Chondrocyte (in vitro differentiated cells): ENCODE results near the gene SLC25A45. TPM values are rescaled to one million over a fixed set of nuclear protein-coding genes. Genes with fewer than 3 reads are reported as not detected.
A peak's percentile ranks its signal among the peaks of the same experiment; 100 is the strongest.

Experiments
- DNase-seq: peaks from one replicate; pipeline ENCODE4 v3.0.0; 2021; ENCODE audit warnings: mixed read lengths, low spot score
- H3K27ac Mint-ChIP-seq: one replicate; pipeline ENCODE4 v1.8.0; 2021; ENCODE audit warnings: mild to moderate bottlenecking, moderate library complexity, mixed read lengths; ENCODE audit not compliant: unreplicated experiment
- H3K27me3 Mint-ChIP-seq: 2 replicates; pipeline ENCODE4 v1.8.0; 2021; ENCODE audit warnings: low read depth, mixed read lengths
- H3K36me3 Mint-ChIP-seq: 2 replicates; pipeline ENCODE4 v1.8.0; 2021; ENCODE audit warnings: low read depth, mixed read lengths
- H3K4me1 Mint-ChIP-seq: 2 replicates; pipeline ENCODE4 v1.8.0; 2021; ENCODE audit warnings: low read depth, mild to moderate bottlenecking, mixed read lengths
- H3K4me3 Mint-ChIP-seq: one replicate; pipeline ENCODE4 v1.8.0; 2021; ENCODE audit warnings: mild to moderate bottlenecking, moderate library complexity, mixed read lengths; ENCODE audit not compliant: unreplicated experiment
- H3K9me3 Mint-ChIP-seq: 2 replicates; pipeline ENCODE4 v1.8.0; 2021; ENCODE audit warnings: low read depth, mixed read lengths
- total RNA-seq: library from RNA; stranded (reverse); gene quantifications from 3 replicates; pipeline ENCODE4 v1.2.1, GENCODE V29; 2021
- TF ChIP-seq, protein P1 (sequence below): fragments of 200-600 bp; sonication (generic); IDR thresholded peaks from 2 replicates; pipeline ENCODE4 v1.5.0; 2021; ENCODE audit warnings: antibody characterized with exemption, mild to moderate bottlenecking, moderate library complexity

SLC25A45 gene
- total RNA-seq, 1 donor from 2014 or later = 11.7 TPM

DNA sequence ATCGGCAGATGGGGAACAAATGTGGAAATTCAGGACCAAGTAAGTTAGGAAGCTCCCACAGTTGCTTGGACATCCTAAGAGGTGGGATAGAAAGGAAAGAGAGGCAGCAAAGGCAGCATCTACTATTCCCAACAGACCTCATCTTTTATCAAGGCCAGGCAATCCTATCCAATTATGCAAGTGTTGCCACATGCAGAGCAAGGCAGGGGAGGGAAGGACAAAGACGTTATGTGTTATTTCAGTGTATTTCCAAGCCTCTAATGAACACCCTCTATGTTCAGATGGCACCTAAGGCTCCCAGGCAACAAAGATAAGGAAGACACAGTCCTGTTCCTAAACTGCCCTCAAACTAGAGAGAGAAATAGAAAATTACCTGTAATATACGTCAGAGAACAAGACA, 18.7 kb downstream of the SLC25A45 start:
- Mint-ChIP-seq H3K4me3 (no peak overlapping the region), H3K27me3 (no peaks in the 10 kb centered on the region), H3K4me1 (no peaks in the 10 kb centered on the region), H3K9me3 (no peaks in the 10 kb centered on the region), H3K36me3 (no peaks in the 10 kb centered on the region), H3K27ac (no peak overlapping the region)
- TF ChIP-seq, protein P1, sequence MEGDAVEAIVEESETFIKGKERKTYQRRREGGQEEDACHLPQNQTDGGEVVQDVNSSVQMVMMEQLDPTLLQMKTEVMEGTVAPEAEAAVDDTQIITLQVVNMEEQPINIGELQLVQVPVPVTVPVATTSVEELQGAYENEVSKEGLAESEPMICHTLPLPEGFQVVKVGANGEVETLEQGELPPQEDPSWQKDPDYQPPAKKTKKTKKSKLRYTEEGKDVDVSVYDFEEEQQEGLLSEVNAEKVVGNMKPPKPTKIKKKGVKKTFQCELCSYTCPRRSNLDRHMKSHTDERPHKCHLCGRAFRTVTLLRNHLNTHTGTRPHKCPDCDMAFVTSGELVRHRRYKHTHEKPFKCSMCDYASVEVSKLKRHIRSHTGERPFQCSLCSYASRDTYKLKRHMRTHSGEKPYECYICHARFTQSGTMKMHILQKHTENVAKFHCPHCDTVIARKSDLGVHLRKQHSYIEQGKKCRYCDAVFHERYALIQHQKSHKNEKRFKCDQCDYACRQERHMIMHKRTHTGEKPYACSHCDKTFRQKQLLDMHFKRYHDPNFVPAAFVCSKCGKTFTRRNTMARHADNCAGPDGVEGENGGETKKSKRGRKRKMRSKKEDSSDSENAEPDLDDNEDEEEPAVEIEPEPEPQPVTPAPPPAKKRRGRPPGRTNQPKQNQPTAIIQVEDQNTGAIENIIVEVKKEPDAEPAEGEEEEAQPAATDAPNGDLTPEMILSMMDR = no peak
- no peak for DNase-seq

DNA sequence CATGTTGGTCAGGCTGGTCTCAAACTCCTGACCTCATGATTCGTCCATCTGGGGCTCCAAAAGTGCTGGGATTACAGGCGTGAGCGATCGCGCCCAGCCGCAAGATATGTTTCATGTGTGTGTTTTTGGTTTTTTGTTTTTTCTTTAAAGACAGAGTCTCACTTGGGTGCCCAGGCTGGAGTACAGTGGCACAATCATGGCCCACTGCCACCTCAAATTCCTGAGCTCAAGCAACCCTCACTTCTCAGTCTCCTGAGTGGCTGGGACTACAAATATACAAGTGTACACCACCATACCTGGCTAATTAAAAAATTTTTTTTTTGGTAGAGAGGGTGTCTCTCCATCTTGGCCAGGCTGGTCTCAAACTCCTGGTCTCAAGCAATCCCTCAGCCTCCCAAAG, 19.5 kb downstream of the SLC25A45 start:
- Mint-ChIP-seq H3K9me3 (no peaks in the 10 kb centered on the region), H3K27ac (no peak overlapping the region)

DNA sequence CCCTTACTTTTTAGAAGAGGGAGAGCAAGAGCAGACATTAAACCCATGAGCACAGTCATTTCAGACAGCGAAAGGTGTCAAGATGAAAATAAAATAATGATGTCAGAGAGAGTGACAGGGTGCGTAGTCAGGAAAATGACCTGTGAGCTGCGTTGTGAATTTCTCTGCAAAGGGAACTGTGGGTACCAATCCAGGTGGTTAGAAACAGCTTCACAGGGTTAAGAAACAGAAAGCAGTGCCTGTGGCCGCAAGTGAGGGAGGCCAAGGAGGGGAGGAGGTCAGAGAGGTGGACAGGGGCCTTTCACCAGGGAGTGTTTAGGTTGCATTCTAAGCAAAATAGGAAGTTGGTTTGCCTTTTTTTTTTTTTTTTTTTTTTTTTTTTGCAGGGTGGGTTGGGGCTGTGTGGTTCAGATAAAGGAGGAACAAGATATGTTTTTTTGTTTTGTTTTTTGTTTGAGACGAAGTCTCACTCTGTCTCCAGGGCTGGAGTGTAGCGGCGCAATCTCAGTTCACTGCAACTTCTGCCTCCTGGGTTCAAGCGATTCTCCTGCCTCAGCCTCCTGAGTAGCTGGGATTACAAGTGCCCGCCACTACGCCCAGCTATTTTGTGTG, 20.0 kb downstream of the SLC25A45 start:
- no peak for DNase-seq
- H3K27ac Mint-ChIP-seq = no peak overlapping the region
- no peak overlapping the region for H3K4me3 Mint-ChIP-seq
- no peaks in the 10 kb centered on the region for H3K27me3 Mint-ChIP-seq
- no peaks in the 10 kb centered on the region for H3K9me3 Mint-ChIP-seq
- no peaks in the 10 kb centered on the region for H3K4me1 Mint-ChIP-seq
- H3K36me3 Mint-ChIP-seq = no peaks in the 10 kb centered on the region
- TF ChIP-seq, protein P1 = no peak

More for the DNA sequence above, 19.5 kb downstream of the SLC25A45 start:
- no peaks in the 10 kb centered on the region for H3K27me3 Mint-ChIP-seq
- no peaks in the 10 kb centered on the region for H3K4me1 Mint-ChIP-seq
- DNase-seq = no peak
- H3K4me3 Mint-ChIP-seq = no peak overlapping the region
- no peaks in the 10 kb centered on the region for H3K36me3 Mint-ChIP-seq
- TF ChIP-seq, protein P1 = no peak

DNA sequence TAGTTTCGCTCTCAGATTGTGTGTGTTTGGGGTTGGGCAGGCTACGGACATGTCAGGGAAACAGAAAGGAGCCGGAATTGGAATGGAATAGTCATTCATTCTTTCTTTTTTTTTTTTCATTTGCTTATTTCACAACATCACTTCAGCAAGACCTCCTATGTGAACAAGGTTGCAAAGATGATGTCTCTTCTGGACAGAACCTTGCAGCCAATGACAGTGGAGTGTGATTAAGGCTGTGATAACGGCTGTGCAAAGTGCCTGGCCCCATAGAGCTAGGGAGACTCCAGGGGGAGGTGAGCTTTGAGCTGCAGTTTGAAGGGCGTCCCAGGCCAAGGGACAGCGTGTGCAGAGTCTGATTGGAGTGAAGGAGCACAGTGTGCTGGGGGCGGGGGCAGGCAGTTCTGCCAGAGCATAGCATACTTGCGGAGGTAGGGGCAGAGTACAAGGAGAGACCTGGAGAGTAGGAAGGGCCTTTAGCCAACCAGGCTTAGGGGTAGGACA, 24.5 kb downstream of the SLC25A45 start:
- Mint-ChIP-seq H3K9me3 (no peaks in the 10 kb centered on the region), H3K36me3 (no peaks in the 10 kb centered on the region), H3K27me3 (no peaks in the 10 kb centered on the region), H3K4me3 (no peak overlapping the region), H3K27ac (no peak overlapping the region), H3K4me1 (peaks cover 17% of the 10 kb centered on the region)
- DNase-seq = no peak
- TF ChIP-seq, protein P1 = no peak

DNA sequence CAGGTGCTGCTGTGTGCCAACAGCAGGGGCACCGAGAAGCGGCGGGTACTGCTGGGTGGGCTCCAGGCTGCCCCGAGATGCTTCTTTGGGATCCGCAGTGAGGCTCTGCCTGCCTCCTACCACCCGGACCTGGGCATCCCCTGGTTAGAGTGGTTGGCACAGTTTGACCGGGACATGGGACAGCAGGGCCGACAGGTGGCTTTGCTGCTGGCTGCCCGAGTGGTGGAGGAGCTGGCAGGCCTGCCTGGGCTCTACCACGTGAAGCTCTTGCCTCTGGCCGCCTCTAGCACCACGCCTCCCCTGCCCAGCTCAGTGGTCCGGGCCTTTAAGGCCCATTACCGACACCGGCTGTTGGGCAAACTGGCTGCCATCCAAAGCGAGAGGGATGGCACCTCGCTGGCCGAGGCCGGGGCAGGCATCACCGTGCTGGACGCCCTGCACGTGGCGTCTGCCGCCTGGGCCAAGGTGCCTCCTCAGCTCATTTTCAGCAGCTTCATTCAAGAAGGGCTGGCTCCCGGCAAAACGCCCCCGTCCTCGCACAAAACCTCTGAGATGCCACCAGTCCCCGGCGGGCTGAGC, 26.0 kb downstream of the SLC25A45 start:
- Mint-ChIP-seq H3K4me1 (peaks cover 17% of the 10 kb centered on the region), H3K9me3 (no peaks in the 10 kb centered on the region), H3K27ac (no peak overlapping the region), H3K4me3 (peak overlapping the region; percentile 36), H3K27me3 (no peaks in the 10 kb centered on the region), H3K36me3 (peaks cover 6% of the 10 kb centered on the region)
- DNase-seq = peak; percentile 88
- TF ChIP-seq, protein P1 = no peak
